MM.1S (cell line): ENCODE measurements around the gene SPATC1L.

Experiments
- DNase-seq: peaks from one replicate; pipeline ENCODE4 v3.0.0-alpha.2; 2015
- H2AFZ ChIP-seq: fragments of 300-600 bp; sonication (generic); 2 replicates; pipeline ENCODE4 v1.6.0; 2016; ENCODE audit warnings: antibody characterized with exemption, low read length
- H3F3A ChIP-seq: fragments of 300-600 bp; sonication (generic); 2 replicates; pipeline ENCODE4 v1.6.1; 2016; ENCODE audit warnings: mild to moderate bottlenecking, antibody characterized with exemption, low read length, moderate library complexity, mixed read lengths; ENCODE audit not compliant: insufficient read depth
- H3K27ac ChIP-seq: fragments of 300-600 bp; sonication (generic); 2 replicates; pipeline ENCODE4 v1.5.1; 2016; ENCODE audit warnings: mild to moderate bottlenecking, low read length
- H3K27me3 ChIP-seq: fragments of 300-600 bp; sonication (generic); replicated peaks from 2 replicates; pipeline ENCODE4 v1.6.0; 2016; ENCODE audit warnings: low read length; ENCODE audit not compliant: insufficient read depth
- H3K36me3 ChIP-seq: fragments of 300-600 bp; sonication (generic); replicated peaks from 2 replicates; pipeline ENCODE4 v1.6.1; 2016; ENCODE audit warnings: mild to moderate bottlenecking, low read length, mixed read lengths; ENCODE audit not compliant: insufficient read depth
- H3K4me1 ChIP-seq: fragments of 300-600 bp; sonication (generic); 2 replicates; pipeline ENCODE4 v1.6.1; 2016; ENCODE audit warnings: low read length, mixed read lengths
- H3K4me2 ChIP-seq: fragments of 300-600 bp; sonication (generic); 2 replicates; pipeline ENCODE4 v1.6.0; 2016; ENCODE audit warnings: low read depth, low read length
- H3K4me3 ChIP-seq: fragments of 300-600 bp; sonication (generic); 2 replicates; pipeline ENCODE4 v1.5.1; 2016; ENCODE audit warnings: low read length, mixed read lengths
- H3K79me2 ChIP-seq: fragments of 300-600 bp; sonication (generic); 2 replicates; pipeline ENCODE4 v1.6.1; 2016; ENCODE audit warnings: mixed run types, low read length, mixed read lengths
- H3K9ac ChIP-seq: fragments of 300-600 bp; sonication (generic); 2 replicates; pipeline ENCODE4 v1.6.1; 2016; ENCODE audit warnings: low read length, mixed read lengths
- H3K9me2 ChIP-seq: fragments of 300-600 bp; sonication (generic); replicated peaks from 2 replicates; pipeline ENCODE4 v1.6.1; 2016; ENCODE audit warnings: mild to moderate bottlenecking, low read length, mixed read lengths; ENCODE audit not compliant: insufficient read depth
- H3K9me3 ChIP-seq: fragments of 300-600 bp; sonication (generic); replicated peaks from 2 replicates; pipeline ENCODE4 v1.6.1; 2016; ENCODE audit warnings: mild to moderate bottlenecking, low read length, mixed read lengths; ENCODE audit not compliant: insufficient read depth
- H4K20me1 ChIP-seq: fragments of 300-600 bp; sonication (generic); 2 replicates; pipeline ENCODE4 v1.6.1; 2016; ENCODE audit warnings: mild to moderate bottlenecking, low read length, moderate library complexity, mixed read lengths; ENCODE audit not compliant: insufficient read depth
- CTCF ChIP-seq: fragments of 300-600 bp; sonication (generic); IDR thresholded peaks from 2 replicates; pipeline ENCODE4 v1.5.1; 2016; ENCODE audit warnings: antibody characterized with exemption, low read length, mixed read lengths
- EZH2 ChIP-seq: fragments of 300-600 bp; sonication (generic); optimal IDR thresholded peaks from 2 replicates; pipeline ENCODE3; 2017; ENCODE audit warnings: low read depth, mild to moderate bottlenecking, antibody characterized with exemption, low read length, mixed read lengths
- EZH2phosphoT487 ChIP-seq: fragments of 300-600 bp; sonication (generic); IDR thresholded peaks from 2 replicates; pipeline ENCODE4 v1.6.1; 2018; ENCODE audit warnings: antibody characterized with exemption, low read length

Gene SPATC1L

GRCh38 chr21:46213620-46214286 is 29.5 kb upstream of the SPATC1L start:
- H3K9me2 ChIP-seq: no peaks in the 10 kb centered on the region
- no peaks in the 10 kb centered on the region for H4K20me1 ChIP-seq
- H3K4me2 ChIP-seq: no peak overlapping the region
- no peaks in the 10 kb centered on the region for H3K36me3 ChIP-seq
- no peaks in the 10 kb centered on the region for H3K4me1 ChIP-seq
- no peaks in the 10 kb centered on the region for H3K27me3 ChIP-seq
- H3K27ac ChIP-seq: no peak overlapping the region
- no peak overlapping the region for H3K9ac ChIP-seq
- H3F3A ChIP-seq: no peaks in the 10 kb centered on the region
- no peak overlapping the region for H2AFZ ChIP-seq
- TF ChIP-seq CTCF: no peak
- no peak for TF ChIP-seq EZH2
- TF ChIP-seq EZH2phosphoT487: no peak
- no peak for DNase-seq
- no peaks in the 10 kb centered on the region for H3K79me2 ChIP-seq
- H3K4me3 ChIP-seq: no peak overlapping the region
- H3K9me3 ChIP-seq: no peaks in the 10 kb centered on the region

GRCh38 chr21:46212721-46213484 is 28.6 kb upstream of the SPATC1L start:
- H3K4me3 ChIP-seq: no peak overlapping the region
- no peak overlapping the region for H3K27ac ChIP-seq
- H3K9me2 ChIP-seq: no peaks in the 10 kb centered on the region
- H3K36me3 ChIP-seq: no peaks in the 10 kb centered on the region
- H3K4me1 ChIP-seq: no peaks in the 10 kb centered on the region
- no peak for DNase-seq
- no peak for TF ChIP-seq EZH2phosphoT487
- TF ChIP-seq CTCF: no peak
- TF ChIP-seq EZH2: no peak
- H3K9me3 ChIP-seq: no peaks in the 10 kb centered on the region
- H3K79me2 ChIP-seq: no peaks in the 10 kb centered on the region
- H3K27me3 ChIP-seq: no peaks in the 10 kb centered on the region
- H4K20me1 ChIP-seq: no peaks in the 10 kb centered on the region
- no peaks in the 10 kb centered on the region for H3F3A ChIP-seq
- H2AFZ ChIP-seq: no peak overlapping the region
- H3K4me2 ChIP-seq: no peak overlapping the region
- no peak overlapping the region for H3K9ac ChIP-seq

GRCh38 chr21:46211786-46212720 is 27.8 kb upstream of the SPATC1L start:
- no peak for TF ChIP-seq EZH2phosphoT487
- no peak for TF ChIP-seq CTCF
- no peak for TF ChIP-seq EZH2
- no peak for DNase-seq
- Histone ChIP-seq H3K79me2 (no peaks in the 10 kb centered on the region), H4K20me1 (no peaks in the 10 kb centered on the region), H3K27ac (no peak overlapping the region), H3K9me3 (no peaks in the 10 kb centered on the region), H3K36me3 (no peaks in the 10 kb centered on the region; the same call in 1 of the 2 replicates), H2AFZ (no peak overlapping the region), H3K27me3 (no peaks in the 10 kb centered on the region), H3K4me1 (no peaks in the 10 kb centered on the region), H3K4me2 (no peak overlapping the region), H3K4me3 (no peak overlapping the region), H3K9ac (no peak overlapping the region), H3K9me2 (no peaks in the 10 kb centered on the region), H3F3A (no peaks in the 10 kb centered on the region)
